GM12864 (cell line): ENCODE results near the gene EMILIN2.

ENCODE experiments used
- DNase-seq: peaks from one replicate; pipeline ENCODE4 v3.0.0-alpha.2; 2011; ENCODE audit warnings: low read depth
- H3K4me3 ChIP-seq: 2 replicates; pipeline ENCODE4 v1.5.1; 2011; ENCODE audit warnings: mild to moderate bottlenecking, low read depth, low read length, control low read depth
- CTCF ChIP-seq: IDR thresholded peaks from 2 replicates; pipeline ENCODE4 v1.5.1; 2011; ENCODE audit warnings: low read depth, mild to moderate bottlenecking, moderate library complexity, low read length, control low read depth, inconsistent platforms; ENCODE audit errors: missing control alignments

The EMILIN2 gene

GRCh38 chr18:2814928-2815327 lies 31.9 kb upstream of the EMILIN2 start:
- TF ChIP-seq CTCF, result no peak
- no peak overlapping the region for H3K4me3 ChIP-seq
- no peak for DNase-seq

- no peak overlapping the region for H3K4me3 ChIP-seq
- no peak for TF ChIP-seq CTCF
- no peak for DNase-seq
Measured at GRCh38 chr18:2818281-2818680, 28.5 kb upstream of the EMILIN2 start.

GRCh38 chr18:2821695-2822094 lies 25.1 kb upstream of the EMILIN2 start:
- DNase-seq, result no peak
- no peak overlapping the region for H3K4me3 ChIP-seq
- TF ChIP-seq CTCF, result no peak

GRCh38 chr18:2822213-2822921 lies 24.4 kb upstream of the EMILIN2 start:
- no peak for TF ChIP-seq CTCF
- H3K4me3 ChIP-seq, result no peak overlapping the region
- DNase-seq, result no peak

- H3K4me3 ChIP-seq, result no peak overlapping the region
- no peak for TF ChIP-seq CTCF
- no peak for DNase-seq
Measured at GRCh38 chr18:2823202-2823601, 23.6 kb upstream of the EMILIN2 start.

GRCh38 chr18:2823966-2824365 lies 22.8 kb upstream of the EMILIN2 start:
- no peak overlapping the region for H3K4me3 ChIP-seq
- TF ChIP-seq CTCF, result no peak
- no peak for DNase-seq

GRCh38 chr18:2824865-2825264 lies 21.9 kb upstream of the EMILIN2 start:
- DNase-seq, result no peak
- TF ChIP-seq CTCF, result no peak
- H3K4me3 ChIP-seq, result no peak overlapping the region
